Measurements from ENCODE around the gene ST14. TPM values are rescaled to one million over a fixed set of nuclear protein-coding genes. Genes with fewer than 3 reads are reported as not detected.
"Not testable (repeated sequence)": the region's sequence is repeated elsewhere in the genome, so short reads cannot be mapped to it uniquely, and the experiment has no call there.

Gene ST14
- total RNA-seq, 3 donors from 2014 or later = 260 to 622 (median 508) TPM

- H3K4me3 ChIP-seq = no peak overlapping the region
- ATAC-seq (no peak), DNase-seq (no peak)
- H3K9me3 ChIP-seq = no peaks in the 10 kb centered on the region
- intact Hi-C loops (cut with DNase I, micrococcal nuclease) = loop anchor here (10.0 kb wide), 1 partner anchor 646 kb away; no protein-coding TSS in a partner anchor
- no peak for TF ChIP-seq CTCF (IDR thresholded peaks at IDR 0.05)
- H3K36me3 ChIP-seq (ENCODE audit: low read depth) = no peaks in the 10 kb centered on the region
- H3K4me1 ChIP-seq (ENCODE audit: low read depth) = no peaks in the 10 kb centered on the region
Measured at GRCh38 chr11:130218501-130219070, 59.0 kb downstream of the ST14 start.

- Histone ChIP-seq H3K4me3 (no peak overlapping the region), H3K36me3 (ENCODE audit: low read depth) (no peaks in the 10 kb centered on the region), H3K4me1 (ENCODE audit: low read depth) (no peaks in the 10 kb centered on the region), H3K9me3 (no peaks in the 10 kb centered on the region)
- TF ChIP-seq CTCF (IDR thresholded peaks at IDR 0.05) = no peak
- intact Hi-C loops (cut with DNase I, micrococcal nuclease) = loop anchor here (10.0 kb wide), 1 partner anchor 646 kb away; no protein-coding TSS in a partner anchor
- ATAC-seq = no peak
- DNase-seq = no peak
Measured at GRCh38 chr11:130219148-130219547, 59.6 kb downstream of the ST14 start.

DNA sequence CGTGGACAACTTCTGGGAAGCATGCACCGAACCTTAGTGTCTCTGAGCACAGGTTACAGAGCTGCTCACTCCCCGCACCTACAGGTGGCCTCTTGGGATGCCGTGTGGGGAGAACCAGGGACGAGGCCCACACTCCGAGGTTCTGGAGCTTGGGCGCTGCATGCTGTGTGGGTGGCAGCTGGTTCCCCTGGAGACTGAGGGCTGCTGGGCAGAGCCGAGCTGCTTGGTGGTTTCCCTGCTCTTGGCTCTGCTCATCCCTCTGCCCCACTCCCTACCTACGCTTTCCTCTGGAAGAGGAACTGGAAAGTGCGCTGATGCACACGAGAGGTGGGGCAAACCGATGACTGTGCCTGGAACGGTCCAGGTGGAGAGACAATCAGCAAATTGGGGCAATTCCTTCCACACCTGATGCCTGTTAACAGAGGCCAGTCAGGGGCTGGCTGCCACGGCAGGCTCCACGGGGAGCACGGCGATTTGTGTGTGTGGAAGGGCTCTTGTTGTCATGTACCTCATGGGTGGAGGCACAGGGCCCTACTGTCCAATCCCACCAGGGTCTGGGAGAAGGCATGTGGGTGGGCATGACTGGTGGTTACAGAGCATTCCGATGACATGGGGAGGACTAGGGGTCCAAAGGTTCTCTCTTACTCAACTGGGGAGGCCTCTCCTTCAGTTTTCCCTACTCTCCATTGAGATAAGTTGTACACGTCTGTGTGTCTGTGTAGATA, 60.9 kb downstream of the ST14 start:
- ATAC-seq (no peak), DNase-seq (no peak)
- intact Hi-C loops (cut with DNase I, micrococcal nuclease) = loop anchor here in 1 of 2 donors (5.0 kb wide), 1 partner anchor 212 kb away; no protein-coding TSS in a partner anchor

GRCh38 chr11:130223291-130223971, 63.8 kb downstream of the ST14 start:
- no peak for DNase-seq
- intact Hi-C loops (cut with DNase I, micrococcal nuclease) = loop anchor here in 1 of 2 donors (5.0 kb wide), 1 partner anchor 209 kb away; no protein-coding TSS in a partner anchor

More for the DNA sequence above, 60.9 kb downstream of the ST14 start:
- Histone ChIP-seq H3K4me3 (no peak overlapping the region), H3K9me3 (no peaks in the 10 kb centered on the region), H3K36me3 (ENCODE audit: low read depth) (no peaks in the 10 kb centered on the region), H3K4me1 (ENCODE audit: low read depth) (no peaks in the 10 kb centered on the region)
- no peak for TF ChIP-seq CTCF (IDR thresholded peaks at IDR 0.05)

DNA sequence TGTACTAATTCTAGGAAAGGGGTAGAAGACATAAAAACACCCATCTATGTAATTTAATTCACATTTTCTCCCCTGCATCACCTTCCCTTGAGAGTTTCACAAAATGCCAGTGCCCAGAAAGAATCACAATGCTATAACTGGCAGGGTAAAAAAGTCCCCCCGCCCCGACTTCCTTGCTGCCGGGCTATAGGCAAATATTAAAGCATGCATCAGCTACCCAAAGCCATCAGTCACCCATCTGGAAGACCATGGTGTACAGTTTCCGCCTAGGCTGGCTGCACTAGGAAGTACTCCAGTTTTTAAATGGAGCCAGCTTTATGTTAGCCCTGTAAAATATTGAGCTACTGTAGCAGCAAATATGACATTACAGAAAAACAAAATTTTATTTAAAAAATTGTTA, 67.8 kb downstream of the ST14 start:
- Histone ChIP-seq H3K4me1 (ENCODE audit: low read depth) (no peaks in the 10 kb centered on the region), H3K4me3 (no peak overlapping the region), H3K9me3 (no peaks in the 10 kb centered on the region), H3K36me3 (ENCODE audit: low read depth) (no peaks in the 10 kb centered on the region)
- ATAC-seq (no peak), DNase-seq (no peak)
- no peak for TF ChIP-seq CTCF (IDR thresholded peaks at IDR 0.05)
- intact Hi-C loops (cut with DNase I, micrococcal nuclease) = no loop called here

More at GRCh38 chr11:130223291-130223971, 63.8 kb downstream of the ST14 start:
- no peak for ATAC-seq
- H3K9me3 ChIP-seq = no peaks in the 10 kb centered on the region
- H3K4me3 ChIP-seq = no peak overlapping the region
- TF ChIP-seq CTCF (IDR thresholded peaks at IDR 0.05) = no peak
- no peaks in the 10 kb centered on the region for H3K36me3 ChIP-seq (ENCODE audit: low read depth)
- no peaks in the 10 kb centered on the region for H3K4me1 ChIP-seq (ENCODE audit: low read depth)

DNA sequence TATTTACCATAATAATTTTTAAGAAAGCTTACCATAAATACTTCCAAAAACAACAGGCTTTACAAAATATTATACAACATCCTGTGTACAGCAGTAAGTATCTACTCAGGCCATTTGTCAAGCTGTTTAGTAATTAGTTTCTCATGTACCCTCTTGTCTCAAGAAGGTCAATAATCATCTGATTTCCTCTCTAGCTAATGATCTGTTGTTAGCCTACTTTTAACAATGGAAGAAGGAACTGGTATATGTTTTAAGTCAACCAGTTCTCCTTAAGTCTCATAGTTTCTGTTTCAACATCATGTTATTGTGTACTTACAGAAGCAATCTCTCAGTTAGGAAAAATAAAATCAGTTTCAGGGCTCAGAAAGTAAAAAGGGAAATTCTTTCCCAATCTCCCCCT, 73.9 kb downstream of the ST14 start:
- H3K4me1 ChIP-seq (ENCODE audit: low read depth); H3K36me3 ChIP-seq (ENCODE audit: low read depth); H3K4me3 ChIP-seq; DNase-seq; ATAC-seq; H3K9me3 ChIP-seq; intact Hi-C loops (cut with DNase I, micrococcal nuclease): not testable (repeated sequence)

GRCh38 chr11:130233888-130234287, 74.3 kb downstream of the ST14 start:
- DNase-seq; H3K36me3 ChIP-seq (ENCODE audit: low read depth); intact Hi-C loops (cut with DNase I, micrococcal nuclease); ATAC-seq; H3K4me3 ChIP-seq; H3K4me1 ChIP-seq (ENCODE audit: low read depth); H3K9me3 ChIP-seq: not testable (repeated sequence)
